ENCODE measurements around the gene MCHR1.

MCHR1 gene

DNA sequence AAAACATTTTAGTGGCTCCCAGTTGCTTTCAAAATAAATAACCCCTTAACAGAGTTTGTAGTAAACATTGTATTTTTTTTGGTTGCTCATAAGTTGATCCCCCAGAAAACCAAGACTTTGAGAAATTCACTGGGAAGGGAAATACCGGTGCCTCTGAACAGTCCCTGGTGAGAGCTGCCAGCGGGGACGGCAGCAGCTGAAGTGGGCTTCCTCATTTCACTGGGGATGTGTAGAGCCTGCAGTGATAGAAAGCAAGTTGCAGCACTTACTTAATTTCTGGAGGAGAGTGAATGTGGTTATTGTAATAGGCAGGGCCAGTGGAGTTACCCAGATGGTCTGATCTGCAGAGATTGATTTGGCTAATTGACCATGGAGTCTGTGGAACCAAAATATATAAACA, 18.6 kb upstream of the MCHR1 start:
- no peak for DNase-seq (ENCODE audit: low read depth)
- H3K4me3 ChIP-seq (ENCODE audit: low read length): no peak overlapping the region
- no peak for TF ChIP-seq CTCF (IDR thresholded peaks at IDR 0.05; ENCODE audit: insufficient read depth, low read depth, low read length, missing control alignments)

DNA sequence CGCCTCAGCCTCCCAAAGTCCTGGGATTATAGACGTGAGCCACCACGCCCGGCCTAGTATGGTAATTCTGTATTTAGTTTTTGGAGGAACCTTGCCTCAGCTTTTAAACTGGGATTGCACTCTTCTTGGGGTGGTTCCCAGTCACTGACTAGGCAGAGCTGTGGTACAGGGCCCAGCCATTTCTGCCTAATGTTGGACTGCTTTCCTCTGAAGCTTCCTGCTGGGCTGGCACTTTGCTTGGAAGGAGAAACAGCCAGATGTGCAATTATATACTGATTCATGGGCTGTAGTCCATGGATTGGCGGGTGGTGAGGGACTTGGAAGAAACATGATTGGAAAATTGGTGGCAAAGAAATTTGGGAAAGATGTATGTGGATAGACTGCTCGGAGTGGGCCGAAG, 17.6 kb upstream of the MCHR1 start:
- no peak overlapping the region for H3K4me3 ChIP-seq (ENCODE audit: low read length)
- no peak for TF ChIP-seq CTCF (IDR thresholded peaks at IDR 0.05; ENCODE audit: insufficient read depth, low read depth, low read length, missing control alignments)
- DNase-seq (ENCODE audit: low read depth): no peak

GRCh38 chr22:40665312-40665711, 14.0 kb upstream of the MCHR1 start:
- no peak for TF ChIP-seq CTCF (IDR thresholded peaks at IDR 0.05; ENCODE audit: insufficient read depth, low read depth, low read length, missing control alignments)
- no peak overlapping the region for H3K4me3 ChIP-seq (ENCODE audit: low read length)
- DNase-seq (ENCODE audit: low read depth): no peak

DNA sequence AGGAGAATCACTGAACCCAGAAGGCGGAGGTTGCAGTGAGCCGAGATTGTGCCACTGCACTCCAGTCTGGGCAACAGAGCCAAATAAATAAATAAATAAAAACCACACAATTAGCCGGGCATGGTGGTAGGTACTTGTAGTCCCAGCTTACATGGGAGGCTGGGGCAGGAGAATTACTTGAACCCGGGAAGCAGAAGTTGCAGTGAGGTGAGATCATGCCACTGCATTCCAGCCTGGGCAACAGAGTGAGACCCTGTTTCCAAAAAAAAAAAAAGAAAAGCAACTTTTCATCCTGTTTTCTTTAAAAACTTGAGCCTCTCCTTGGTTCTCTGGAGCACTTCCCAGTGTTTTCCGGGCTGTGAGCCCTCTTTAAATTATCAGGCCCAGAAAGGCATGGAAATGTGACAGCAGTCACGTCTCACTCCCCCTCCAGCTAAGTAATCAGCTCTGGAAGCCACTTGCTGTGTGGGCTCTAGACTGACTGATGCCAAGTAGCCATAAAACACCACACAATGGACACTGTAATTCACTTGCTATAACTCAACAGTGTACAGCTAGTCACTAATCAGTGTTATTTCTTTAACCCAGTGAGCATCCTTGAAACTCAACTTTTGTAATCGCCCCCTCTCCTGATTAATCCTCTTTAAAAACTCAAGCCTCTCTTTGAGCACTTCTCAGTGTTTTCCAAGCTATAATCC, 13.0 kb upstream of the MCHR1 start:
- no peak overlapping the region for H3K4me3 ChIP-seq (ENCODE audit: low read length)
- TF ChIP-seq CTCF (IDR thresholded peaks at IDR 0.05; ENCODE audit: insufficient read depth, low read depth, low read length, missing control alignments): no peak
- DNase-seq (ENCODE audit: low read depth): no peak

GRCh38 chr22:40668611-40669411, 10.5 kb upstream of the MCHR1 start:
- peak; percentile 92 for DNase-seq (ENCODE audit: low read depth)
- no peak for TF ChIP-seq CTCF (IDR thresholded peaks at IDR 0.05; ENCODE audit: insufficient read depth, low read depth, low read length, missing control alignments)
- no peak overlapping the region for H3K4me3 ChIP-seq (ENCODE audit: low read length)

DNA sequence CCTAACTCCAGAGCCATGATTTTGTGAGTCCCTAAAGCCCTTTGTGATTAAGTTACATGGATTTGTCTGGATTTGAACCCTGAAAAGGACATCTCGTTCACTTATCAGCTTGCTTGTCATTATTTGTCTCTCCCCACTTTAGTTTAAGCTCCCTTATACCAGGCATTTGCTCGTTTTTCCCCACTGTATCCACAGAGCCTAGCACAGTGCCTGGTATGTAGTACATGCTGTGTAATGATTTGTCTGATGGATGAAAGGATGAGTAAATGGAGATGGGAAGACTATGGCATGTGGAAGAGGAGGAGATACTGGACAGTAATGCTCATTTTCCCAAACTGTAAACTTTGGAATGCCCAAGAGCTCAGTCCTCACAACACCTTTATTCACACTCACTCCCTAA, 9.2 kb upstream of the MCHR1 start:
- no peak for TF ChIP-seq CTCF (IDR thresholded peaks at IDR 0.05; ENCODE audit: insufficient read depth, low read depth, low read length, missing control alignments)
- DNase-seq (ENCODE audit: low read depth): no peak
- H3K4me3 ChIP-seq (ENCODE audit: low read length): no peak overlapping the region
